Measurements from ENCODE around the gene ZNF444. TPM values are rescaled to one million over a fixed set of nuclear protein-coding genes. Genes with fewer than 3 reads are reported as not detected.

The ZNF444 gene
- polyA plus RNA-seq, 1 donor (not counting 4 experiments of a cell fraction or from before 2014, with no cell fraction given) = 9.1 TPM

- no peaks in the 10 kb centered on the region for H3K9me3 ChIP-seq (ENCODE audit: control insufficient read depth, low read depth, low read length)
- H3K79me2 ChIP-seq (ENCODE audit: control insufficient read depth, insufficient read depth, low read length) = peaks cover 94% of the 10 kb centered on the region
- FAIRE-seq = no peak
- no peak overlapping the region for H3K4me3 ChIP-seq (ENCODE audit: control insufficient read depth in 2 of 3, extremely low read depth in 1 of 3, insufficient read depth in 2 of 3, low read depth in 1 of 3, low read length in 3 of 3)
- peaks cover 8 to 14% of the 10 kb centered on the region in 2 experiments for H3K36me3 ChIP-seq (ENCODE audit: control insufficient read depth in 2 of 2, extremely low read depth in 1 of 2, insufficient read depth in 2 of 2, low read length in 2 of 2)
- TF ChIP-seq CTCF (optimal IDR thresholded peaks at IDR 0.05 in 1 of 3, IDR thresholded peaks at IDR 0.05 in 1 of 3, conservative IDR thresholded peaks at IDR 0.05 in 1 of 3; ENCODE audit: extremely low read depth in 1 of 3, insufficient read depth in 2 of 3, low read length in 3 of 3) (no peak), EZH2 (IDR thresholded peaks at IDR 0.05; ENCODE audit: low read length) (no peak)
- no peak for DNase-seq (ENCODE audit: low read depth, low spot score)
- no peak overlapping the region for H2AFZ ChIP-seq (ENCODE audit: control insufficient read depth, low read length)
- H3K27me3 ChIP-seq (ENCODE audit: control insufficient read depth, extremely low read depth, insufficient read depth, low read length) = no peaks in the 10 kb centered on the region
- H3K9ac ChIP-seq (ENCODE audit: control insufficient read depth, extremely low read depth, insufficient read depth, low read length) = no peak overlapping the region
- no peak overlapping the region for H3K4me2 ChIP-seq (ENCODE audit: control insufficient read depth, extremely low read depth, insufficient read depth, low read depth, low read length)
- dilution Hi-C loops (cut with MboI; ENCODE audit: extremely low pct_ligation_motif_present, low sequenced_read_pairs) = no loop called here
- peaks cover 32% of the 10 kb centered on the region for H4K20me1 ChIP-seq (ENCODE audit: control insufficient read depth, extremely low read depth, insufficient read depth, low read length)
- no peak overlapping the region for H3K27ac ChIP-seq (ENCODE audit: control insufficient read depth, insufficient read depth, low read length)
- H3K4me1 ChIP-seq (ENCODE audit: control insufficient read depth, extremely low read depth, insufficient read depth, low read length) = peaks cover 12% of the 10 kb centered on the region
- H3K9me1 ChIP-seq (ENCODE audit: control insufficient read depth, extremely low read depth, insufficient read depth, low read length) = no peaks in the 10 kb centered on the region
Observed at GRCh38 chr19:56111601-56112312, 29.3 kb upstream of the ZNF444 start.

GRCh38 chr19:56112313-56112709 lies 28.8 kb upstream of the ZNF444 start:
- TF ChIP-seq EZH2 (IDR thresholded peaks at IDR 0.05; ENCODE audit: low read length) = no peak
- TF ChIP-seq CTCF (optimal IDR thresholded peaks at IDR 0.05 in 1 of 3, IDR thresholded peaks at IDR 0.05 in 1 of 3, conservative IDR thresholded peaks at IDR 0.05 in 1 of 3; ENCODE audit: extremely low read depth in 1 of 3, insufficient read depth in 2 of 3, low read length in 3 of 3) = no peak
- Histone ChIP-seq H3K9ac (ENCODE audit: control insufficient read depth, extremely low read depth, insufficient read depth, low read length) (no peak overlapping the region), H3K4me3 (ENCODE audit: control insufficient read depth in 2 of 3, extremely low read depth in 1 of 3, insufficient read depth in 2 of 3, low read depth in 1 of 3, low read length in 3 of 3) (no peak overlapping the region), H3K36me3 (ENCODE audit: control insufficient read depth in 2 of 2, extremely low read depth in 1 of 2, insufficient read depth in 2 of 2, low read length in 2 of 2) (peaks cover 5 to 16% of the 10 kb centered on the region in 2 experiments), H3K4me1 (ENCODE audit: control insufficient read depth, extremely low read depth, insufficient read depth, low read length) (peaks cover 12% of the 10 kb centered on the region), H2AFZ (ENCODE audit: control insufficient read depth, low read length) (no peak overlapping the region), H3K27me3 (ENCODE audit: control insufficient read depth, extremely low read depth, insufficient read depth, low read length) (no peaks in the 10 kb centered on the region), H3K9me3 (ENCODE audit: control insufficient read depth, low read depth, low read length) (no peaks in the 10 kb centered on the region), H3K4me2 (ENCODE audit: control insufficient read depth, extremely low read depth, insufficient read depth, low read depth, low read length) (no peak overlapping the region), H3K9me1 (ENCODE audit: control insufficient read depth, extremely low read depth, insufficient read depth, low read length) (no peaks in the 10 kb centered on the region), H4K20me1 (ENCODE audit: control insufficient read depth, extremely low read depth, insufficient read depth, low read length) (peaks cover 36% of the 10 kb centered on the region), H3K79me2 (ENCODE audit: control insufficient read depth, insufficient read depth, low read length) (peaks cover 94% of the 10 kb centered on the region), H3K27ac (ENCODE audit: control insufficient read depth, insufficient read depth, low read length) (no peak overlapping the region)
- FAIRE-seq = no peak
- dilution Hi-C loops (cut with MboI; ENCODE audit: extremely low pct_ligation_motif_present, low sequenced_read_pairs) = no loop called here
- DNase-seq (ENCODE audit: low read depth, low spot score) = no peak

Data from keratinocyte (primary cell).